Renal cortex interstitium (tissue), 11 donors: ENCODE data around the gene LILRB1. TPM values are rescaled to one million over a fixed set of nuclear protein-coding genes. Genes with fewer than 3 reads are reported as not detected.
"Not testable (repeated sequence)": the region's sequence is repeated elsewhere in the genome, so short reads cannot be mapped to it uniquely, and the experiment has no call there.

Experiments
- DNase-seq, 11 donors: peaks; one replicate each; pipeline ENCODE4 v3.0.0-alpha.2; 2013; ENCODE audit warnings: low read depth in 9 of 11, low spot score in 4 of 11; ENCODE audit errors: extremely low read depth in 1 of 11
- polyA plus RNA-seq, 3 donors: library from polyadenylated mRNA; unstranded; fragments of 120-200 nt; gene quantifications; one replicate each; pipeline ENCODE4 v1.2.1, GENCODE V29; 2013; ENCODE audit not compliant: insufficient read length in 3 of 3

LILRB1 gene
- polyA plus RNA-seq, 3 donors, result 0.73 to 1.6 (median 1.0) TPM

- DNase-seq, result no peak
Measured at GRCh38 chr19:54620464-54620863, 9.8 kb upstream of the LILRB1 start.

- DNase-seq, result no peak
Measured at GRCh38 chr19:54622431-54622830, 7.9 kb upstream of the LILRB1 start.

- DNase-seq, result not testable (repeated sequence)
Measured at GRCh38 chr19:54624234-54624633, 6.0 kb upstream of the LILRB1 start.

GRCh38 chr19:54624934-54625730 is 5.2 kb upstream of the LILRB1 start:
- not testable (repeated sequence) for DNase-seq

- DNase-seq, result no peak
Measured at GRCh38 chr19:54626757-54627156, 3.5 kb upstream of the LILRB1 start.

- DNase-seq, result not testable (repeated sequence)
Measured at GRCh38 chr19:54627912-54628311, 2.4 kb upstream of the LILRB1 start.

GRCh38 chr19:54630782-54631181 is 498 bp downstream of the LILRB1 start:
- no peak for DNase-seq

- DNase-seq, result not testable (repeated sequence)
Measured at GRCh38 chr19:54631489-54632337, 1.4 kb downstream of the LILRB1 start.

- not testable (repeated sequence) for DNase-seq
Measured at GRCh38 chr19:54632517-54632916, 2.2 kb downstream of the LILRB1 start.

- DNase-seq, result no peak
Measured at GRCh38 chr19:54633401-54633800, 3.1 kb downstream of the LILRB1 start.

GRCh38 chr19:54636081-54636480 is 5.8 kb downstream of the LILRB1 start:
- peak in 1 of 11 donors; percentile 7 for DNase-seq

GRCh38 chr19:54638683-54639082 is 8.4 kb downstream of the LILRB1 start:
- DNase-seq, result no peak

- not testable (repeated sequence) for DNase-seq
Measured at GRCh38 chr19:54642953-54643352, 12.7 kb downstream of the LILRB1 start.

GRCh38 chr19:54643583-54643982 is 13.3 kb downstream of the LILRB1 start:
- DNase-seq, result not testable (repeated sequence)

- no peak for DNase-seq
Measured at GRCh38 chr19:54644056-54644455, 13.8 kb downstream of the LILRB1 start.

GRCh38 chr19:54646331-54646841 is 16.1 kb downstream of the LILRB1 start:
- DNase-seq, result no peak

GRCh38 chr19:54648129-54648528 is 17.8 kb downstream of the LILRB1 start:
- no peak for DNase-seq

- DNase-seq, result no peak
Measured at GRCh38 chr19:54650108-54650655, 19.9 kb downstream of the LILRB1 start.

GRCh38 chr19:54653181-54653809 is 23.0 kb downstream of the LILRB1 start:
- DNase-seq, result peak in 1 of 11 donors; percentile 14
